IPS-NIHi11 (cell line): ENCODE measurements around the gene CFAP46.
"Not testable (repeated sequence)": the region's sequence is repeated elsewhere in the genome, so short reads cannot be mapped to it uniquely, and the experiment has no call there.

Source experiments
- DNase-seq: peaks from one replicate; pipeline ENCODE4 v3.0.0; 2012; ENCODE audit warnings: mixed read lengths, low spot score

The CFAP46 gene

GRCh38 chr10:132806110-132806509, 136.3 kb downstream of the CFAP46 start:
- DNase-seq: no peak

DNA sequence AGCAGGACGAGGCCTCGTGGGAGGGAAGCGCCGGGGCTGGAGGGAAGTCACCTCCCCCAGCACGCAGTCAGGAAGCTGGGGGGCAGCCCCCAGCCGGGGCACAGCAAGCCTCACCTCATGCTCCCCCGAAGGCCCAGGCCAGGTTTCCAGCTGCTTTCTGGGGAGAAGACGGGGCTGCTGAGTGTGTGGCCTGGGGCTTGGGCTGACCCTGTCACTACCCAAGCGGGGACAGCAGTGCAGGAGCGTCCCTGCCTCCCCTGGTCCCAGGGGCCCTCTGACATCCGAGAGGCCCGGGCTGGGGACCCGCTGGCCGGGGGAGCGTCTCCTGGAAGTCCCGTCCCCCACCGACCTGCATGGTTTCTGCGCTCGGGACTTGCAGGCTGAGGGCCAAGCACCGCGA, 136.8 kb downstream of the CFAP46 start:
- DNase-seq: no peak

- DNase-seq: no peak
Observed at GRCh38 chr10:132804785-132805426, 137.5 kb downstream of the CFAP46 start.

- DNase-seq: no peak
Observed at GRCh38 chr10:132804287-132804686, 138.1 kb downstream of the CFAP46 start.

DNA sequence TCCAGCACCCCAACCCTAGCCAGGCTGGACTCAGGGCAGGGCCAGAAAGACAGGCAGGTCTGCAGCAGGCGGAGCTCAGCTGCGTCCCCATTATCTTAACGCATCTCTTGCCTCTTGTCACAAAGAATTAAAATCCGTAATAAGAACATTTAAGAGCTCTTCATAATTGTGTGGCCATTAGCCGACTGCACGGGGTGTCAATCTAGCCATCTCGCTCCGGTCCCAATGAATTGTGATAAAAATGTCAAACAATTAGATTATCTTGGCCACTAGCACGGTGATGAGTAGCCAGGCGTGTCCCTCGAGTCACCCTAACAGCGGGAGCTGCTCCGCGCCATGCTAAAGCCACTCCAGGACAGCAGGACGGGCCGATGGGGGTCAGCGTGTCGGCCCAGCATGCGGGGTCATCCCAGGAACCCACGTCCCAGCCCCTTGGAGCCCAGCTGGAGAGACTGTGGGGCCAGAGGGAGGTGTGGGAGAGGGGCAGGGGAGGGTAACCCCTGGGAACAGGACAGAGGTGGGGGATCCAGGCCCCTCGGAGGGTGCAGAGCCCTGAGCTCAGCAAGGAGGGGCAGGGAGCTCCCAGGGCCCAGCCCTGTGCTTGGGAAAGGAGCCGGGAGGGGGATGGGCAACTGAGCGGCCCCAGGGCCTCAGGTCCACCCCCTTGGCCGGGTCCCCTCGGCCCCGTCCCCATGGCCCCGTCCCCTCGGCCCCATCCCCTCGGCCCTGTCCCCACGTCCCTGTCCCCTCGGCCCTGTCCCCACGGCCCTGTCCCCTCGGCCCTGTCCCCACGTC, 138.8 kb downstream of the CFAP46 start:
- no peak for DNase-seq

- peak; percentile 63 for DNase-seq
Observed at GRCh38 chr10:132802694-132803320, 139.6 kb downstream of the CFAP46 start.

DNA sequence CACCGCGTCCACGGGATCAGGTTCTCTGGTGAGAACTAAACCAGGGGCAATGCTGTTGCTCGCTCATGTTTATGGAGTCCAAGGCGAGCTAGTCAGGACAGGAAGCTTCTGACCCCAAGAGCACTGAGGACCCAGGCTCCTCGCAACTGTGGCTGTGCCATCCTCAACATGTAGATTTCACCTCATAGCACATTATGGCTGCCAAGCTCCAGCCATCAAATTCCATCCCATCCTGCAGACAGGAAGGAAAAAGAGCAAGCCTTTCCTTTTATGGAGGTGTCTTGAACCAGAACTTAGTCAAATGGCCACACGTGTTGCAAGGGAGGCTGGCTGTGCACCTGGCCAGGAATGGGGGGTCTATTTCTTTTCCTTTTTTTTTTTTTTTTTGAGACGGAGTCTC, 140.3 kb downstream of the CFAP46 start:
- no peak for DNase-seq

GRCh38 chr10:132799865-132800264, 142.5 kb downstream of the CFAP46 start:
- DNase-seq: no peak

DNA sequence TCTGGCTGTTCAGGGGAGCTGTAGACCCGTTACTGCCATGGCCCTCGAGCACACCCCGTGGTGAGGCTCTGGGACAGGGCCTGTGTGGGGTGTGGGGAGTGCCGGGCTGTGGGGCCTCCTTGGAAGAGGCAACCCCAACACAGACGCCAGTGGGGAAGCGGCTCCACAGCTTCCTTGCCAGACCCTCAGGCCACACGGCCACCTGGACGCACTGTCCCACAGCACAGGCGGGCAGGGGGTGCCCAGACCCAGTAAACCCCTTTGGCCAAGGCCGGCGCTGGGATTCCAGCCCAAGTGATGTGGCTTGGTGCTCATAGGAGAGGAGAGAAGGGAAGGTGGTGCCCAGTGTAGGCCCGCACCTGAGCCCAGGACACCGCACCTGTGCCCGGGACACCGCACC, 143.5 kb downstream of the CFAP46 start:
- DNase-seq: no peak

- DNase-seq: no peak
Observed at GRCh38 chr10:132798403-132798802, 144.0 kb downstream of the CFAP46 start.

DNA sequence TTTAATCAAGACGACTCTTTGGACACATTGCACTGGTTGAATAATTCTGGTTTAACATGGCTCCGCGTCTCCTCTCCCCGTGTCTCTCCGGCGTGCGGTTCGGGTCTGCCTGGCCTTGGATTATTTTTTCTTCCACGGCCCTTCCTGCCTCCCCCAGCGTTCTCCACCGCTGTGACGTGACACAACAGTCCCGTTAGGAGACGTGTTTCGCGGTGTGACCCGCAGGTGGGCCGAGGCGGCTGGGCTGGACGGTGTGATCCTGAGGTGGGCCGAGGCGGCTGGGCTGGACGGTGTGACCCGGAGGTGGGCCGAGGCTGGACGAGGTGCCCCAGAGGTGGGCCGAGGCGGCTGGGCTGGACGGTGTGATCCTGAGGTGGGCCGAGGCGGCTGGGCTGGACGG, 144.4 kb downstream of the CFAP46 start:
- DNase-seq: not testable (repeated sequence)

DNA sequence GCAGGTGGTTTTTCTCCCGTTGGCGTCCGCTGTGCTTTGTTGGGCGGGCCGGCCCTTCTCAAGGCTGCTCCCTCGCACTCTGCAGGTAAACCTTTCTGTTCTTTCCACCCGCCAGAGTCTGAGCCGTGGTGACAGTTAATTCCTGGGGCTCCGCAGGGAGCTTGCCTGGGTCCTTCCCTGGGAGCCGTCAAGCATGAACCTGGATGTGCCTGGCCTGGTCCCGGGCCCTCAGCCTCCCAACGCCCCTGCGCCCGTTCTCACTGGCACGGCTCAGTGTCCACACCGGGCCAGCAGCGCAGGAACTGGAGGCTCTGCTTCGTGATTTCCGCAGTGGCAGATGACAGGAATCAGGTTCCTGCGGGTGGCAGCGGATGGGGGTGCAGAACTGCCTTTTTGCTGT, 145.5 kb downstream of the CFAP46 start:
- no peak for DNase-seq

- DNase-seq: no peak
Observed at GRCh38 chr10:132793871-132794849, 148.2 kb downstream of the CFAP46 start.

DNA sequence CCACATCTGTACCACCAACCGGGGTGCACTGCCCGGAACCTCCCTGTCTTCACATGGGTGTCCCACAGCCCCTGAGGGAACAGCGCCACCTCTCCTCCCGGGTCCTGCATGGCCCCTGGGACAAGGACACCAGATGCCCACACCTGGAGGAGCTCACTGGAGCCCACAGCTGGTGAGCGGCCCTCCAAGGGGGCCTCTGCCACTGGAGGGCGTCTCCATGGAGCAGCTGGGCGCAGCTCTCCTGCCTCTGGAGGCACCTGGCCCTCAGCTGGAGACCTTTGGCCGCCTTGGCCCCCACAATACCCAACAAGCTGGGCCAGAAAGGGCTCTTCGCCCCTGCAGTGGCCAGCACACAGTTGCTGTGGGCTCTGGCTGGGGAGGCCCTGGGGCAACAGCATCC, 149.2 kb downstream of the CFAP46 start:
- no peak for DNase-seq

- DNase-seq: no peak
Observed at GRCh38 chr10:132792796-132793195, 149.6 kb downstream of the CFAP46 start.

DNA sequence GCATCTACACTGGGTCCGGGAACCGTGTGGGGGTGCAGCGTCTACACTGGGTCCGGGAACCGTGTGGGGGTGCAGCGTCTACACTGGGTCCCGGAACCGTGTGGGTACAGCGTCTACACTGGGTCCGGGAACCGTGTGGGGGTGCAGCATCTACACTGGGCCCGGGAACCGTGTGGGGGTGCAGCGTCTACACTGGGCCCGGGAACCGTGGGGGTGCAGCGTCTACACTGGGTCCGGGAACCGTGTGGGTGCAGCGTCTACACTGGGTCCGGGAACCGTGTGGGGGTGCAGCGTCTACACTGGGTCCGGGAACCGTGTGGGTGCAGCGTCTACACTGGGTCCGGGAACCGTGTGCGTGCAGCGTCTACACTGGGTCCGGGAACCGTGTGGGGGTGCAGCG, 150.3 kb downstream of the CFAP46 start:
- DNase-seq: not testable (repeated sequence)

GRCh38 chr10:132790934-132791829, 151.2 kb downstream of the CFAP46 start:
- DNase-seq: no peak

GRCh38 chr10:132790470-132790869, 151.9 kb downstream of the CFAP46 start:
- no peak for DNase-seq

- DNase-seq: no peak
Observed at GRCh38 chr10:132789659-132790148, 152.7 kb downstream of the CFAP46 start.

DNA sequence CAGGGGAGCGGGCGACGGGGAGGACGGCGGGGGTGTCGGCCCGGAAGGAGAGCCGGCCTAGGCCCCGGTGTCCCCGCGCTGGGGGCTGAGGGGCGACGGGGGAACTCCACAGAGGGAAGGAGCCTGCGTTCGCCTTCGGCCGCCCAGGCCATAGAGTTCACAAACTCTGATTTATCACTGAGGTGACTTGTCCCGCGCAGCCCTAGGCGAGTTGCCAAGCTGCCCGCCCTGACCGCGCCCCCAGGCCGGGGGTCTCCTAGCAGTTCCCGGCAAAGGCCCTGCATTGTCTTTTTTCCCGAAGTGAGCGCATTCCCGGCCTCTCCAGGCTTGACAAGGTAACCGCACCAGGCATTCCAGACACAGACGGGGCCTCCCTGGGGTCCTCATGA, 153.5 kb downstream of the CFAP46 start:
- no peak for DNase-seq
